ENCODE data around the gene GNAZ. TPM values are rescaled to one million over a fixed set of nuclear protein-coding genes. Genes with fewer than 3 reads are reported as not detected.
A peak's percentile ranks its signal among the peaks of the same experiment; 100 is the strongest.

The GNAZ gene
- total and polyA plus RNA-seq, 12 donors = 3.0 to 70.8 (median 9.4) TPM

DNA sequence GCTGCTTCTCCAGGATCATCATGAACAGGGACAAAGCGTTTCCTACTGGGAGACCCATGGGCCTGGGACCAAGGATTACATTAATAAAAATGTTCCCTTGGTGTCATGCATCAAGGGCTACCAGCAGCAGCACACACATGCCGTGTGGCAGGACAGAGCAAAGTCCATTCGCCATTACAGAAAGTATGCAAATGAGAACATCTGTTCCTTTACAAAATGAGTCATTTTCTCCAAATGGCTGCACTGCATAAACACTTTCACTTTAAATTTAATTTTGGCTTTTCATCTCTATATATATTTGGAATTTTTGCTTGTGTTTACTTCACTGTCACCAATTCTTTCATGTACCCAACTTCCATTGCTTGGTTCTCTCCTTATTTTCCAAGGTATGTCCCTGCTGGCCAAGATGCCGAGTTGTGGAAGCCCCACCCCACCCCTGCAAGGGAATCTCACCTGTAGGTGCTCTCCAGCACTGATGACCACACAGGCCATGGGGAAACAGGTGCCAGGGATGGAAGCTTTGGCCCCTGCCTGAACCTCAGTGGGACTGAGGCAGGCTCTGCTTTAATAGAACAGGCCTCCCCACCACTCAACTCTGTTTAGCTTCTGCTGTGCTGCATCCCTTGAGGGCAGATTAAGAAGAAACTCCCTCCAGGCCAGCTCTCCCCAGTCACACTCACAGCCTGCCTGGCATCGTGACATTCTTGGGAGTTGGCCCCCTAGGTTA is 15.6 kb upstream of the GNAZ start:
- intact Hi-C loops (cut with DNase I) = no loop called here
- no peaks in the 10 kb centered on the region for H3K9me3 ChIP-seq (replicated peaks in 1 of 3)
- H3K27ac ChIP-seq = no peak overlapping the region
- 83 to 89% (median 87%) methylated on average over 4 to 5 of the region's 5 CpGs for WGBS, 4 donors
- TF ChIP-seq, protein P1, sequence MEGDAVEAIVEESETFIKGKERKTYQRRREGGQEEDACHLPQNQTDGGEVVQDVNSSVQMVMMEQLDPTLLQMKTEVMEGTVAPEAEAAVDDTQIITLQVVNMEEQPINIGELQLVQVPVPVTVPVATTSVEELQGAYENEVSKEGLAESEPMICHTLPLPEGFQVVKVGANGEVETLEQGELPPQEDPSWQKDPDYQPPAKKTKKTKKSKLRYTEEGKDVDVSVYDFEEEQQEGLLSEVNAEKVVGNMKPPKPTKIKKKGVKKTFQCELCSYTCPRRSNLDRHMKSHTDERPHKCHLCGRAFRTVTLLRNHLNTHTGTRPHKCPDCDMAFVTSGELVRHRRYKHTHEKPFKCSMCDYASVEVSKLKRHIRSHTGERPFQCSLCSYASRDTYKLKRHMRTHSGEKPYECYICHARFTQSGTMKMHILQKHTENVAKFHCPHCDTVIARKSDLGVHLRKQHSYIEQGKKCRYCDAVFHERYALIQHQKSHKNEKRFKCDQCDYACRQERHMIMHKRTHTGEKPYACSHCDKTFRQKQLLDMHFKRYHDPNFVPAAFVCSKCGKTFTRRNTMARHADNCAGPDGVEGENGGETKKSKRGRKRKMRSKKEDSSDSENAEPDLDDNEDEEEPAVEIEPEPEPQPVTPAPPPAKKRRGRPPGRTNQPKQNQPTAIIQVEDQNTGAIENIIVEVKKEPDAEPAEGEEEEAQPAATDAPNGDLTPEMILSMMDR (IDR thresholded peaks at IDR 0.05) = no peak
- TF ChIP-seq POLR2A (IDR thresholded peaks at IDR 0.05) = no peak
- H3K4me3 ChIP-seq = no peak overlapping the region
- DNase-seq = peak in 1 of 7 donors; percentile 25
- H3K27me3 ChIP-seq = no peaks in the 10 kb centered on the region
- no peaks in the 10 kb centered on the region for H3K4me1 ChIP-seq (replicated peaks in 1 of 2)
- H3K36me3 ChIP-seq (replicated peaks in 1 of 2) = no peaks in the 10 kb centered on the region

DNA sequence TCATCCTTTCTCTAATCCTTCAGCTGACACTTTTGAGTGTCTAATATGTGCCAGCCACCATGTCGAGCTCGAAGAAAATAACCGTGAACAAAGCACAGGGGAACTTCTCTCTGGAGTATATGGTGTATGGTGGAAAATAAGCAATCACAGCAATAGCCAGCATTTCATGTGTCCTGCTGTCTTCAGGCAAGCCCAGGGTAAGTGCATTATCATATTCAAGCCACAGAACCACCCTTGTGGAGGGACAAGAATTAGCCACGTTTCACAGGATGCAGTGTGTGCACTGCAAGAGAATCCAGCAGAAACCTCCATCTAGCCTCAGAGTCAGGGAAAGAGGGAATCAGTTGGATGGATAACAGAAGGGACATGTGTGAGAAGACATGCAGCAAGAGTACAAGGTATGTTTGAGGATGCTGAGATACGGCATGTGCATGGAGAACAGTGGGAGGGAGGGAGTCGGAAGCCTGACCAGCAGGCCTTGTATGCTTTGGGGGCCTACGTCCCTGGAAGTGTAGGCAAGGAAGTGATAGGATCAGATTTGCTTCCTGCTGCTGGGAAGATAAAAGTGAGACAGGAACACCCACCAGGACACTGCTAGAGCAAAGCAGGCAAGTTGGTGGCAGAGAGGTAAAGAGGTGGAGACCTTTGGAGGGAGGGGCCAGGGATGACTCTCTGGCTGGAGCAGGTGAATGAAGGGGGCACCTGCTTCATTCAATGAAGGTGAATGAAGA is 14.7 kb upstream of the GNAZ start:
- Histone ChIP-seq H3K9me3 (replicated peaks in 1 of 3) (no peaks in the 10 kb centered on the region), H3K27me3 (no peaks in the 10 kb centered on the region), H3K4me1 (replicated peaks in 1 of 2) (no peaks in the 10 kb centered on the region), H3K4me3 (no peak overlapping the region), H3K27ac (no peak overlapping the region), H3K36me3 (replicated peaks in 1 of 2) (no peaks in the 10 kb centered on the region)
- 77 to 83% (median 82%) methylated on average over 7 of the region's 7 CpGs for WGBS, 4 donors
- TF ChIP-seq POLR2A (IDR thresholded peaks at IDR 0.05) = no peak
- TF ChIP-seq, protein P1 (IDR thresholded peaks at IDR 0.05) = no peak
- intact Hi-C loops (cut with DNase I) = no loop called here
- DNase-seq = no peak

DNA sequence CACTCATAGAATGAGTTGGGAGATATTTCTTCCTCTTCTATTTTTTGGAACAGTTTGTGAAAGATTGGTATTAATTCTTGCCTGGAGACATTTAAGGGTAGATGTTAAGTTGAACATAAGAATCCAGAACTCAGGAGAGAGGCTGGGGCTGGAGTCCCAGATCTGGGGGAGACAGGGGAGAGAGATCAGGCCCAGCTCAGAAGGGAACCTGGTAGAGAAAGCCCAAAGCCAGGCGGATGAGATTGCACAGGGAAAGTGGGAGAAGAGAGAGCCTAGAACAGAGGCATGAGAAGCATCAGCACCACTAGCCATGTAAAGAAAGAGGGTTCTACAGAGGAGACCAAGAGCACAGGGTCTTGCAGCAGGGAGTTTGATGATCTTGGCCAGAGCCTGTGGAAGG is 13.0 kb upstream of the GNAZ start:
- Histone ChIP-seq H3K36me3 (replicated peaks in 1 of 2) (no peaks in the 10 kb centered on the region), H3K9me3 (replicated peaks in 1 of 3) (no peaks in the 10 kb centered on the region), H3K27me3 (no peaks in the 10 kb centered on the region), H3K4me1 (replicated peaks in 1 of 2) (no peaks in the 10 kb centered on the region), H3K4me3 (no peak overlapping the region), H3K27ac (no peak overlapping the region)
- intact Hi-C loops (cut with DNase I) = no loop called here
- TF ChIP-seq, protein P1 (IDR thresholded peaks at IDR 0.05) = no peak
- no peak for TF ChIP-seq POLR2A (IDR thresholded peaks at IDR 0.05)
- WGBS, 4 donors = 29 to 91% (median 50%) methylated on average over 1 of the region's 1 CpG
- DNase-seq = no peak

DNA sequence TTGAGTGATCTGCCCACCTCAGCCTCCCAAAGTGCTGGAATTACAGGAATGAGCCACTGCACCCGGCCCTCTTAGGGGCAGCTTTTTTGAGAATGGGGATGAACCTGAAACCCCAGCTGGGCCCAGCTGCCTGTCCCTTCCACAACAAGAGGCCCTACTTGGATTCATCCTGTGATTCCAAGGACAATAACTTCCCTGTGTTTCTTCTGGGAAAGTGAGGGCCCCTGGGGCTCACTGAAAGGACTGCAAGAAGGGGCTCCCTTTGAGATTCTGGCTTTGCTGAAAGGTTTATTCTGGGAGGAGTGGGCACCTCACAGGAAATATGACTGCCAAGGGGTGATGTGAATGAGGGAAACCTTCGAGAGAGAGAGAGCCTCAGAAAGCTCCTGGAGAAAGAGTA is 12.3 kb upstream of the GNAZ start:
- no peak overlapping the region for H3K4me3 ChIP-seq
- intact Hi-C loops (cut with DNase I) = no loop called here
- H3K9me3 ChIP-seq (replicated peaks in 1 of 3) = no peaks in the 10 kb centered on the region
- H3K27me3 ChIP-seq = no peaks in the 10 kb centered on the region
- 61 to 88% (median 76%) methylated on average over 2 of the region's 2 CpGs for WGBS, 4 donors
- TF ChIP-seq POLR2A (IDR thresholded peaks at IDR 0.05) = no peak
- TF ChIP-seq, protein P1 (IDR thresholded peaks at IDR 0.05) = no peak
- DNase-seq = no peak
- no peaks in the 10 kb centered on the region for H3K4me1 ChIP-seq (replicated peaks in 1 of 2)
- H3K27ac ChIP-seq = no peak overlapping the region
- no peaks in the 10 kb centered on the region for H3K36me3 ChIP-seq (replicated peaks in 1 of 2)
